HepG2 (cell line): ENCODE results near the gene P2RX5. TPM values are rescaled to one million over a fixed set of nuclear protein-coding genes. Genes with fewer than 3 reads are reported as not detected.

Experiments used
- EED ChIP-seq: sonication (generic); formaldehyde crosslinking; IDR thresholded peaks from 2 replicates; pipeline ENCODE4 v1.5.0; 2020; ENCODE audit warnings: mild to moderate bottlenecking, missing genetic modification reagents
- NFE2 ChIP-seq: sonication (generic); formaldehyde crosslinking; IDR thresholded peaks from 2 replicates; pipeline ENCODE4 v1.4.0; 2020; ENCODE audit warnings: missing genetic modification reagents
- PAWR ChIP-seq: sonication (generic); formaldehyde crosslinking; IDR thresholded peaks from 2 replicates; pipeline ENCODE4 v1.4.0; 2020; ENCODE audit warnings: missing genetic modification reagents, mild to moderate bottlenecking, borderline replicate concordance
- PHF21A ChIP-seq: sonication (generic); formaldehyde crosslinking; IDR thresholded peaks from 2 replicates; pipeline ENCODE4 v1.5.0; 2020; ENCODE audit warnings: mild to moderate bottlenecking, missing genetic modification reagents
- SATB2 ChIP-seq: sonication (generic); formaldehyde crosslinking; IDR thresholded peaks from 2 replicates; pipeline ENCODE4 v1.5.0; 2020; ENCODE audit warnings: missing genetic modification reagents
- SMAD1 ChIP-seq: sonication (generic); formaldehyde crosslinking; IDR thresholded peaks from 2 replicates; pipeline ENCODE4 v1.4.0; 2020; ENCODE audit warnings: missing genetic modification reagents, low read depth, mild to moderate bottlenecking, borderline replicate concordance
- TMF1 ChIP-seq: sonication (generic); formaldehyde crosslinking; IDR thresholded peaks from 2 replicates; pipeline ENCODE4 v1.8.1; 2022; ENCODE audit warnings: low read depth, missing genetic modification reagents
- ZNF337 ChIP-seq: sonication (generic); formaldehyde crosslinking; IDR thresholded peaks from 2 replicates; pipeline ENCODE4 v1.5.1; 2020; ENCODE audit warnings: missing genetic modification reagents, low read depth, mild to moderate bottlenecking, borderline replicate concordance
- ZZZ3 ChIP-seq: sonication (generic); formaldehyde crosslinking; IDR thresholded peaks from 2 replicates; pipeline ENCODE4 v1.4.0; 2020; ENCODE audit warnings: missing genetic modification reagents, mild to moderate bottlenecking, borderline replicate concordance
- polyA plus RNA-seq, 8 experiments: library from polyadenylated mRNA; depleted of rRNA in 3 of 8; stranded (reverse) in 7 of 8; unstranded in 1 of 8; fragments of >200 nt; fragmentation: Illumina TruSeq in 4 of 8; extraction: Trizol in 4 of 8; gene quantifications; 2 replicates each; pipeline versions ENCODE4 v1.2.1 to v1.2.3, GENCODE V29; 2011 to 2016; ENCODE audit warnings: low read depth in 4 of 8, missing spikeins in 1 of 8, mixed read lengths in 1 of 8; ENCODE audit not compliant: insufficient read depth in 1 of 8
- total RNA-seq, 5 experiments: library from RNA; depleted of rRNA; stranded (reverse); fragments of >200 nt; fragmentation: Illumina TruSeq; extraction: Trizol; gene quantifications; 2 replicates each; pipeline ENCODE4 v1.2.3, GENCODE V29; 2016; ENCODE audit warnings: low read depth in 1 of 5
- TF ChIP-seq, protein P1 (sequence below): sonication (generic); formaldehyde crosslinking; IDR thresholded peaks from 2 replicates; pipeline ENCODE4 v1.4.0; 2020; ENCODE audit warnings: mild to moderate bottlenecking, missing genetic modification reagents, borderline replicate concordance
- TF ChIP-seq, protein P2 (sequence below): sonication (generic); formaldehyde crosslinking; IDR thresholded peaks from 2 replicates; pipeline ENCODE4 v1.8.1; 2023; ENCODE audit warnings: mild to moderate bottlenecking, missing genetic modification reagents
- TF ChIP-seq, protein P3 (sequence below): sonication (generic); formaldehyde crosslinking; IDR thresholded peaks from 2 replicates; pipeline ENCODE4 v1.4.0; 2020; ENCODE audit warnings: missing genetic modification reagents, borderline replicate concordance
- TF ChIP-seq, protein P4 (sequence below), 2 experiments: sonication (generic) in 1 of 2; formaldehyde crosslinking in 1 of 2; IDR thresholded peaks; 2 replicates each; pipeline versions ENCODE4 v1.4.0 to v1.6.1; 2018 to 2020; ENCODE audit warnings: missing genetic modification reagents in 2 of 2, borderline replicate concordance in 1 of 2, low read depth in 1 of 2, mild to moderate bottlenecking in 1 of 2, missing biosample characterization in 1 of 2
- TF ChIP-seq, protein P5 (sequence below): sonication (generic); formaldehyde crosslinking; IDR thresholded peaks from 2 replicates; pipeline ENCODE4 v1.5.0; 2020; ENCODE audit warnings: mild to moderate bottlenecking, missing genetic modification reagents

The P2RX5 gene
- total and polyA plus RNA-seq, 2 of the 13 experiments (the other 11 are each of a cell fraction or from before 2014, with no cell fraction given): 0.95 to 1.7 TPM

DNA sequence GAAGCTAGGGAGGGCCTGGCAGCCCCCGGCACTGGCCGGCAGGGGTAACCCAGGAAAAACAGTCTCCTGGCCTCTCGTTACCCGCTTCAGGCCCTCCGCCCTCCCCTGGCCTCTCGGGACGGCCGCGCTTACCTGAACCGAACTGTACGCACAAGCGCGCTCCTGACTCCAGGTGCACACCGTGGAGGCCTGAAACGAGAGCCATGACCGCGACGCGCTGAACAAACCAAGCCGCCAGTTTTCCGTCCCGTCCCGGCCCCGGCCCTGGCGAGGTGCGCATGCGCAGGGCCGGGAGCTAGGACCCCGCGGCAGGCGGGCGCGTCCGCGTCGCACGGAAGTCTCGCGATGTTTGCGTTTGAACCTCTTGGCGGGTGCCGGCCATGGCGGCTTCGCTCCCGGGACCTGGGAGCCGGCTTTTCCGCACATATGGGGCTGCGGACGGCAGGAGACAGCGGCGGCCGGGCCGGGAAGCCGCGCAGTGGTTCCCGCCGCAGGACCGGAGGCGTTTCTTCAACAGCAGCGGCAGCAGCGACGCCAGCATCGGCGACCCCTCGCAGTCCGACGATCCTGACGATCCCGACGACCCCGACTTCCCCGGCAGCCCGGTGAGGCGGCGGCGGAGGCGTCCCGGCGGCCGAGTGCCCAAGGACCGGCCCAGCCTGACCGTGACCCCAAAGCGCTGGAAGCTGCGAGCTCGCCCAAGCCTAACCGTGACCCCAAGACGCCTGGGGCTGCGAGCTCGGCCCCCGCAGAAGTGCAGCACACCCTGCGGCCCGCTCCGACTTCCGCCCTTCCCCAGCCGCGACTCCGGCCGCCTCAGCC lies 27.8 kb upstream of the P2RX5 start, which contains the start of gene HASPIN (continued):
- TF ChIP-seq, protein P1, sequence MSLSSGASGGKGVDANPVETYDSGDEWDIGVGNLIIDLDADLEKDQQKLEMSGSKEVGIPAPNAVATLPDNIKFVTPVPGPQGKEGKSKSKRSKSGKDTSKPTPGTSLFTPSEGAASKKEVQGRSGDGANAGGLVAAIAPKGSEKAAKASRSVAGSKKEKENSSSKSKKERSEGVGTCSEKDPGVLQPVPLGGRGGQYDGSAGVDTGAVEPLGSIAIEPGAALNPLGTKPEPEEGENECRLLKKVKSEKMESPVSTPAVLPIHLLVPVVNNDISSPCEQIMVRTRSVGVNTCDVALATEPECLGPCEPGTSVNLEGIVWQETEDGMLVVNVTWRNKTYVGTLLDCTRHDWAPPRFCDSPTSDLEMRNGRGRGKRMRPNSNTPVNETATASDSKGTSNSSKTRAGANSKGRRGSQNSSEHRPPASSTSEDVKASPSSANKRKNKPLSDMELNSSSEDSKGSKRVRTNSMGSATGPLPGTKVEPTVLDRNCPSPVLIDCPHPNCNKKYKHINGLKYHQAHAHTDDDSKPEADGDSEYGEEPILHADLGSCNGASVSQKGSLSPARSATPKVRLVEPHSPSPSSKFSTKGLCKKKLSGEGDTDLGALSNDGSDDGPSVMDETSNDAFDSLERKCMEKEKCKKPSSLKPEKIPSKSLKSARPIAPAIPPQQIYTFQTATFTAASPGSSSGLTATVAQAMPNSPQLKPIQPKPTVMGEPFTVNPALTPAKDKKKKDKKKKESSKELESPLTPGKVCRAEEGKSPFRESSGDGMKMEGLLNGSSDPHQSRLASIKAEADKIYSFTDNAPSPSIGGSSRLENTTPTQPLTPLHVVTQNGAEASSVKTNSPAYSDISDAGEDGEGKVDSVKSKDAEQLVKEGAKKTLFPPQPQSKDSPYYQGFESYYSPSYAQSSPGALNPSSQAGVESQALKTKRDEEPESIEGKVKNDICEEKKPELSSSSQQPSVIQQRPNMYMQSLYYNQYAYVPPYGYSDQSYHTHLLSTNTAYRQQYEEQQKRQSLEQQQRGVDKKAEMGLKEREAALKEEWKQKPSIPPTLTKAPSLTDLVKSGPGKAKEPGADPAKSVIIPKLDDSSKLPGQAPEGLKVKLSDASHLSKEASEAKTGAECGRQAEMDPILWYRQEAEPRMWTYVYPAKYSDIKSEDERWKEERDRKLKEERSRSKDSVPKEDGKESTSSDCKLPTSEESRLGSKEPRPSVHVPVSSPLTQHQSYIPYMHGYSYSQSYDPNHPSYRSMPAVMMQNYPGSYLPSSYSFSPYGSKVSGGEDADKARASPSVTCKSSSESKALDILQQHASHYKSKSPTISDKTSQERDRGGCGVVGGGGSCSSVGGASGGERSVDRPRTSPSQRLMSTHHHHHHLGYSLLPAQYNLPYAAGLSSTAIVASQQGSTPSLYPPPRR: 0 out of 2 replicates have a peak, but pooled peaks have one; percentile 23
- TF ChIP-seq SMAD1 (CRISPR knock-in tag) (no peak), SATB2 (no peak; the same call in 1 of the 2 replicates), PHF21A (CRISPR knock-in tag) (0 out of 2 replicates have a peak, but pooled peaks have one; percentile 32), NFE2 (CRISPR knock-in tag) (no peak), PAWR (CRISPR knock-in tag) (0 out of 2 replicates have a peak, but pooled peaks have one; percentile 45), EED (CRISPR knock-in tag) (no peak; the same call in 1 of the 2 replicates), ZZZ3 (CRISPR knock-in tag) (peak; percentile 72; the same call in 1 of the 2 replicates), TMF1 (CRISPR knock-in tag) (no peak), ZNF337 (CRISPR knock-in tag) (peak; percentile 65; the same call in 1 of the 2 replicates)
- TF ChIP-seq, protein P2, sequence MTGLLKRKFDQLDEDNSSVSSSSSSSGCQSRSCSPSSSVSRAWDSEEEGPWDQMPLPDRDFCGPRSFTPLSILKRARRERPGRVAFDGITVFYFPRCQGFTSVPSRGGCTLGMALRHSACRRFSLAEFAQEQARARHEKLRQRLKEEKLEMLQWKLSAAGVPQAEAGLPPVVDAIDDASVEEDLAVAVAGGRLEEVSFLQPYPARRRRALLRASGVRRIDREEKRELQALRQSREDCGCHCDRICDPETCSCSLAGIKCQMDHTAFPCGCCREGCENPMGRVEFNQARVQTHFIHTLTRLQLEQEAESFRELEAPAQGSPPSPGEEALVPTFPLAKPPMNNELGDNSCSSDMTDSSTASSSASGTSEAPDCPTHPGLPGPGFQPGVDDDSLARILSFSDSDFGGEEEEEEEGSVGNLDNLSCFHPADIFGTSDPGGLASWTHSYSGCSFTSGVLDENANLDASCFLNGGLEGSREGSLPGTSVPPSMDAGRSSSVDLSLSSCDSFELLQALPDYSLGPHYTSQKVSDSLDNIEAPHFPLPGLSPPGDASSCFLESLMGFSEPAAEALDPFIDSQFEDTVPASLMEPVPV (CRISPR knock-in tag): peak; percentile 89
- TF ChIP-seq, protein P3, sequence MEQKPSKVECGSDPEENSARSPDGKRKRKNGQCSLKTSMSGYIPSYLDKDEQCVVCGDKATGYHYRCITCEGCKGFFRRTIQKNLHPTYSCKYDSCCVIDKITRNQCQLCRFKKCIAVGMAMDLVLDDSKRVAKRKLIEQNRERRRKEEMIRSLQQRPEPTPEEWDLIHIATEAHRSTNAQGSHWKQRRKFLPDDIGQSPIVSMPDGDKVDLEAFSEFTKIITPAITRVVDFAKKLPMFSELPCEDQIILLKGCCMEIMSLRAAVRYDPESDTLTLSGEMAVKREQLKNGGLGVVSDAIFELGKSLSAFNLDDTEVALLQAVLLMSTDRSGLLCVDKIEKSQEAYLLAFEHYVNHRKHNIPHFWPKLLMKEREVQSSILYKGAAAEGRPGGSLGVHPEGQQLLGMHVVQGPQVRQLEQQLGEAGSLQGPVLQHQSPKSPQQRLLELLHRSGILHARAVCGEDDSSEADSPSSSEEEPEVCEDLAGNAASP (CRISPR knock-in tag): peak; percentile 75; the same call in 1 of the 2 replicates
- TF ChIP-seq, protein P4, sequence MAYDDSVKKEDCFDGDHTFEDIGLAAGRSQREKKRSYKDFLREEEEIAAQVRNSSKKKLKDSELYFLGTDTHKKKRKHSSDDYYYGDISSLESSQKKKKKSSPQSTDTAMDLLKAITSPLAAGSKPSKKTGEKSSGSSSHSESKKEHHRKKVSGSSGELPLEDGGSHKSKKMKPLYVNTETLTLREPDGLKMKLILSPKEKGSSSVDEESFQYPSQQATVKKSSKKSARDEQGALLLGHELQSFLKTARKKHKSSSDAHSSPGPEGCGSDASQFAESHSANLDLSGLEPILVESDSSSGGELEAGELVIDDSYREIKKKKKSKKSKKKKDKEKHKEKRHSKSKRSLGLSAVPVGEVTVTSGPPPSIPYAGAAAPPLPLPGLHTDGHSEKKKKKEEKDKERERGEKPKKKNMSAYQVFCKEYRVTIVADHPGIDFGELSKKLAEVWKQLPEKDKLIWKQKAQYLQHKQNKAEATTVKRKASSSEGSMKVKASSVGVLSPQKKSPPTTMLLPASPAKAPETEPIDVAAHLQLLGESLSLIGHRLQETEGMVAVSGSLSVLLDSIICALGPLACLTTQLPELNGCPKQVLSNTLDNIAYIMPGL (CRISPR knock-in tag; IDR thresholded peaks at IDR 0.05; ENCODE audit: borderline replicate concordance in 1 of 2, low read depth in 1 of 2): peak; percentile 93 to 94
- TF ChIP-seq, protein P5, sequence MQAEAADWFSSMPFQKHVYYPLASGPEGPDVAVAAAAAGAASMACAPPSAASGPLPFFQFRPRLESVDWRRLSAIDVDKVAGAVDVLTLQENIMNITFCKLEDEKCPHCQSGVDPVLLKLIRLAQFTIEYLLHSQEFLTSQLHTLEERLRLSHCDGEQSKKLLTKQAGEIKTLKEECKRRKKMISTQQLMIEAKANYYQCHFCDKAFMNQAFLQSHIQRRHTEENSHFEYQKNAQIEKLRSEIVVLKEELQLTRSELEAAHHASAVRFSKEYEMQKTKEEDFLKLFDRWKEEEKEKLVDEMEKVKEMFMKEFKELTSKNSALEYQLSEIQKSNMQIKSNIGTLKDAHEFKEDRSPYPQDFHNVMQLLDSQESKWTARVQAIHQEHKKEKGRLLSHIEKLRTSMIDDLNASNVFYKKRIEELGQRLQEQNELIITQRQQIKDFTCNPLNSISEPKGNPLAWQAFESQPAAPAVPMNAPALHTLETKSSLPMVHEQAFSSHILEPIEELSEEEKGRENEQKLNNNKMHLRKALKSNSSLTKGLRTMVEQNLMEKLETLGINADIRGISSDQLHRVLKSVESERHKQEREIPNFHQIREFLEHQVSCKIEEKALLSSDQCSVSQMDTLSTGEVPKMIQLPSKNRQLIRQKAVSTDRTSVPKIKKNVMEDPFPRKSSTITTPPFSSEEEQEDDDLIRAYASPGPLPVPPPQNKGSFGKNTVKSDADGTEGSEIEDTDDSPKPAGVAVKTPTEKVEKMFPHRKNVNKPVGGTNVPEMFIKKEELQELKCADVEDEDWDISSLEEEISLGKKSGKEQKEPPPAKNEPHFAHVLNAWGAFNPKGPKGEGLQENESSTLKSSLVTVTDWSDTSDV (CRISPR knock-in tag): no peak
